Liver (tissue), 9 donors: ENCODE measurements around the gene PLD4. TPM values are rescaled to one million over a fixed set of nuclear protein-coding genes. Genes with fewer than 3 reads are reported as not detected.

ENCODE experiments used
- DNase-seq: peaks from one replicate; pipeline ENCODE4 v3.0.0-alpha.2; 2017; ENCODE audit warnings: low spot score
- H3K27ac ChIP-seq, 2 donors: one replicate each; pipeline ENCODE4 v1.7.0; 2013; ENCODE audit warnings: inconsistent platforms in 2 of 2, low read length in 2 of 2, control low read depth in 1 of 2, low read depth in 1 of 2, mild to moderate bottlenecking in 1 of 2
- H3K27me3 ChIP-seq, 4 donors: one replicate each; pipeline versions ENCODE4 v1.6.1 to v1.7.0; 2013; ENCODE audit warnings: low read length in 3 of 4, inconsistent platforms in 1 of 4, mild to moderate bottlenecking in 1 of 4, moderate library complexity in 1 of 4; ENCODE audit not compliant: control insufficient read depth in 4 of 4, insufficient read depth in 4 of 4
- H3K36me3 ChIP-seq, 4 donors: one replicate each; pipeline versions ENCODE4 v1.6.1 to v1.7.0; 2013; ENCODE audit warnings: low read length in 3 of 4, mild to moderate bottlenecking in 3 of 4, low read depth in 1 of 4, moderate library complexity in 1 of 4; ENCODE audit not compliant: control insufficient read depth in 4 of 4, insufficient read depth in 3 of 4
- H3K4me1 ChIP-seq, 4 donors: one replicate each; pipeline versions ENCODE4 v1.6.1 to v1.7.0; 2013; ENCODE audit warnings: low read length in 3 of 4, mild to moderate bottlenecking in 3 of 4, moderate library complexity in 1 of 4; ENCODE audit not compliant: control insufficient read depth in 4 of 4, insufficient read depth in 4 of 4
- H3K4me3 ChIP-seq, 3 donors: one replicate each; pipeline versions ENCODE4 v1.6.1 to v1.7.0; 2013; ENCODE audit warnings: low read length in 3 of 3, control low read depth in 1 of 3, low read depth in 1 of 3, mild to moderate bottlenecking in 1 of 3
- H3K9ac ChIP-seq, 2 donors: one replicate each; pipeline ENCODE4 v1.7.0; 2013; ENCODE audit warnings: low read length in 2 of 2, mild to moderate bottlenecking in 2 of 2, moderate library complexity in 2 of 2, control low read depth in 1 of 2, low read depth in 1 of 2
- H3K9me3 ChIP-seq, 4 donors: one replicate each; pipeline versions ENCODE4 v1.6.1 to v1.7.0; 2013; ENCODE audit warnings: low read length in 3 of 4; ENCODE audit not compliant: control insufficient read depth in 4 of 4
- ATF3 ChIP-seq: IDR thresholded peaks from 2 replicates; pipeline ENCODE4 v1.6.1; 2016; ENCODE audit warnings: antibody characterized with exemption
- EGR1 ChIP-seq, 2 donors: IDR thresholded peaks; 2 replicates each; pipeline ENCODE4 v1.6.1; 2016 to 2018; ENCODE audit warnings: antibody characterized with exemption in 2 of 2, low read depth in 2 of 2
- FOXA1 ChIP-seq: IDR thresholded peaks from 2 replicates; pipeline ENCODE4 v1.6.1; 2016; ENCODE audit warnings: antibody characterized with exemption
- FOXA2 ChIP-seq: IDR thresholded peaks from 2 replicates; pipeline ENCODE4 v1.6.1; 2016; ENCODE audit warnings: antibody characterized with exemption
- GABPA ChIP-seq, 2 donors: IDR thresholded peaks in 1 of 2; conservative IDR thresholded peaks in 1 of 2; 2 replicates each; pipeline ENCODE4 v1.6.1; 2016; ENCODE audit warnings: antibody characterized with exemption in 2 of 2, mild to moderate bottlenecking in 1 of 2, moderate library complexity in 1 of 2
- HNF4A ChIP-seq, 2 donors: conservative IDR thresholded peaks; 2 replicates each; pipeline ENCODE4 v1.6.1; 2016; ENCODE audit warnings: antibody characterized with exemption in 2 of 2, mild to moderate bottlenecking in 2 of 2
- HNF4G ChIP-seq: IDR thresholded peaks from 2 replicates; pipeline ENCODE4 v1.6.1; 2016; ENCODE audit warnings: antibody characterized with exemption
- JUND ChIP-seq, 2 donors: IDR thresholded peaks; 2 replicates each; pipeline ENCODE4 v1.6.1; 2016; ENCODE audit warnings: antibody characterized with exemption in 2 of 2
- NR2F2 ChIP-seq: IDR thresholded peaks from 2 replicates; pipeline ENCODE4 v1.6.1; 2016; ENCODE audit warnings: antibody characterized with exemption
- RAD21 ChIP-seq, 2 donors: IDR thresholded peaks; 2 replicates each; pipeline ENCODE4 v1.6.1; 2016; ENCODE audit warnings: antibody characterized with exemption in 2 of 2, mild to moderate bottlenecking in 2 of 2
- RXRA ChIP-seq, 2 donors: IDR thresholded peaks; 2 replicates each; pipeline ENCODE4 v1.6.1; 2017 to 2018; ENCODE audit warnings: antibody characterized with exemption in 2 of 2, mild to moderate bottlenecking in 1 of 2
- SP1 ChIP-seq: IDR thresholded peaks from 2 replicates; pipeline ENCODE4 v1.6.1; 2018; ENCODE audit warnings: antibody characterized with exemption, mild to moderate bottlenecking
- YY1 ChIP-seq: IDR thresholded peaks from 2 replicates; pipeline ENCODE4 v1.6.1; 2016; ENCODE audit warnings: antibody characterized with exemption, mild to moderate bottlenecking
- ZBTB33 ChIP-seq: IDR thresholded peaks from 2 replicates; pipeline ENCODE4 v1.6.1; 2016; ENCODE audit warnings: antibody characterized with exemption
- WGBS: extraction: QIAGEN DNeasy Blood & Tissue Kit; methylation state at CpG from one replicate; pipeline ENCODE4 v1.1.7; 2013; 5-methylcytosine and 5-hydroxymethylcytosine counted together
- polyA plus RNA-seq, 2 donors: library from polyadenylated mRNA; stranded (reverse) in 1 of 2; unstranded in 1 of 2; fragments of 200-250 nt in 1 of 2; fragments of >200 nt in 1 of 2; fragmentation: Nextera tagmentation in 1 of 2; extraction: Ambion mirVana in 1 of 2; gene quantifications; one replicate each; pipeline versions ENCODE4 v1.2.1 to v1.2.3, GENCODE V29; 2013 to 2015
- total RNA-seq, 2 donors: library from RNA; depleted of rRNA; stranded (reverse); fragments of >200 nt; gene quantifications; one replicate each; pipeline ENCODE4 v1.2.3, GENCODE V29; 2014
- TF ChIP-seq, protein P1 (sequence below): IDR thresholded peaks from 2 replicates; pipeline ENCODE4 v1.6.1; 2016; ENCODE audit warnings: antibody characterized with exemption, mild to moderate bottlenecking
- donor health status: healthy.
- donor health status: healthy.
- donor health status: healthy.
- donor health status: healthy.
- donor health status: healthy.

Gene PLD4
- total and polyA plus RNA-seq, 4 donors: under 0.01 to 14.5 (median 0.35) TPM

- Histone ChIP-seq H3K27ac (no peak overlapping the region), H3K27me3 (peaks cover 0 to 3% (median under 1%) of the 10 kb centered on the region in 4 donors), H3K4me1 (peaks cover 0 to 4% (median under 1%) of the 10 kb centered on the region in 4 donors), H3K4me3 (no peak overlapping the region), H3K36me3 (no peaks in the 10 kb centered on the region), H3K9ac (no peak overlapping the region), H3K9me3 (no peaks in the 10 kb centered on the region)
- 78% methylated on average over 19 of the region's 19 CpGs for WGBS
- no peak for TF ChIP-seq HNF4A (conservative IDR thresholded peaks at IDR 0.05)
- DNase-seq: no peak
Observed at GRCh38 chr14:104970231-104971068, 45.8 kb downstream of the PLD4 start.

GRCh38 chr14:104971447-104972240 is 47.0 kb downstream of the PLD4 start:
- no peak overlapping the region for H3K9ac ChIP-seq
- 90% methylated on average over 12 of the region's 12 CpGs for WGBS
- no peak for DNase-seq
- H3K27ac ChIP-seq: no peak overlapping the region
- H3K36me3 ChIP-seq: no peaks in the 10 kb centered on the region
- no peak for TF ChIP-seq ZBTB33
- TF ChIP-seq ATF3: no peak
- TF ChIP-seq HNF4A (conservative IDR thresholded peaks at IDR 0.05): no peak
- TF ChIP-seq SP1: no peak
- no peak for TF ChIP-seq FOXA2
- TF ChIP-seq, protein P1, sequence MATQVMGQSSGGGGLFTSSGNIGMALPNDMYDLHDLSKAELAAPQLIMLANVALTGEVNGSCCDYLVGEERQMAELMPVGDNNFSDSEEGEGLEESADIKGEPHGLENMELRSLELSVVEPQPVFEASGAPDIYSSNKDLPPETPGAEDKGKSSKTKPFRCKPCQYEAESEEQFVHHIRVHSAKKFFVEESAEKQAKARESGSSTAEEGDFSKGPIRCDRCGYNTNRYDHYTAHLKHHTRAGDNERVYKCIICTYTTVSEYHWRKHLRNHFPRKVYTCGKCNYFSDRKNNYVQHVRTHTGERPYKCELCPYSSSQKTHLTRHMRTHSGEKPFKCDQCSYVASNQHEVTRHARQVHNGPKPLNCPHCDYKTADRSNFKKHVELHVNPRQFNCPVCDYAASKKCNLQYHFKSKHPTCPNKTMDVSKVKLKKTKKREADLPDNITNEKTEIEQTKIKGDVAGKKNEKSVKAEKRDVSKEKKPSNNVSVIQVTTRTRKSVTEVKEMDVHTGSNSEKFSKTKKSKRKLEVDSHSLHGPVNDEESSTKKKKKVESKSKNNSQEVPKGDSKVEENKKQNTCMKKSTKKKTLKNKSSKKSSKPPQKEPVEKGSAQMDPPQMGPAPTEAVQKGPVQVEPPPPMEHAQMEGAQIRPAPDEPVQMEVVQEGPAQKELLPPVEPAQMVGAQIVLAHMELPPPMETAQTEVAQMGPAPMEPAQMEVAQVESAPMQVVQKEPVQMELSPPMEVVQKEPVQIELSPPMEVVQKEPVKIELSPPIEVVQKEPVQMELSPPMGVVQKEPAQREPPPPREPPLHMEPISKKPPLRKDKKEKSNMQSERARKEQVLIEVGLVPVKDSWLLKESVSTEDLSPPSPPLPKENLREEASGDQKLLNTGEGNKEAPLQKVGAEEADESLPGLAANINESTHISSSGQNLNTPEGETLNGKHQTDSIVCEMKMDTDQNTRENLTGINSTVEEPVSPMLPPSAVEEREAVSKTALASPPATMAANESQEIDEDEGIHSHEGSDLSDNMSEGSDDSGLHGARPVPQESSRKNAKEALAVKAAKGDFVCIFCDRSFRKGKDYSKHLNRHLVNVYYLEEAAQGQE: no peak
- no peak for TF ChIP-seq RXRA (IDR thresholded peaks at IDR 0.05)
- no peak for TF ChIP-seq YY1
- TF ChIP-seq RAD21 (IDR thresholded peaks at IDR 0.05): no peak
- no peak for TF ChIP-seq GABPA (IDR thresholded peaks at IDR 0.05 in 1 of 2, conservative IDR thresholded peaks at IDR 0.05 in 1 of 2)
- no peak for TF ChIP-seq EGR1 (IDR thresholded peaks at IDR 0.05; ENCODE audit: low read depth in 2 of 2)
- TF ChIP-seq JUND (IDR thresholded peaks at IDR 0.05): no peak
- TF ChIP-seq NR2F2: no peak
- no peak for TF ChIP-seq FOXA1
- TF ChIP-seq HNF4G: no peak
- H3K27me3 ChIP-seq: peaks cover 0 to 3% (median under 1%) of the 10 kb centered on the region in 4 donors
- no peak overlapping the region for H3K4me3 ChIP-seq
- no peaks in the 10 kb centered on the region for H3K9me3 ChIP-seq
- peaks cover 1 to 11% (median 4%) of the 10 kb centered on the region in 4 donors for H3K4me1 ChIP-seq
